RWPE1 (cell line): ENCODE results near the gene PLEKHA7.

ENCODE experiments used
- CTCF ChIA-PET: fragments of 350-600 bp; sonication (Branson Sonifier 250); formaldehyde crosslinking; extraction: SDS; loops from one replicate; lab custom pipeline; 2021; lab: Yijun Ruan, JAX
- POLR2A ChIA-PET: fragments of 400-600 bp; formaldehyde crosslinking; extraction: SDS; loops from one replicate; lab custom pipeline; 2020; ENCODE audit warnings: antibody characterized with exemption; ENCODE audit not compliant: low non-redundant PET; lab: Yijun Ruan, JAX
- DNase-seq: peaks from one replicate; pipeline ENCODE4 v3.0.0; 2012; ENCODE audit warnings: low spot score
- H3K27ac ChIP-seq: fragments of 450-650 bp; 2 replicates; pipeline ENCODE4 v1.5.1; 2017
- TF ChIP-seq, protein P1 (sequence below): fragments of 450-650 bp; conservative IDR thresholded peaks from 2 replicates; pipeline ENCODE4 v1.5.1; 2017; ENCODE audit warnings: low read depth, mild to moderate bottlenecking

The PLEKHA7 gene

GRCh38 chr11:16881074-16881709 is 133.0 kb downstream of the PLEKHA7 start:
- POLR2A ChIA-PET = no interaction called here
- CTCF ChIA-PET = interaction anchor here (0.5 to 2.9 kb wide), 8 partner anchors 37 to 902 kb away, joined by 3 to 27 read pairs (median 3); no protein-coding TSS in a partner anchor
- peak; percentile 67 for DNase-seq
- H3K27ac ChIP-seq = no peak overlapping the region
- TF ChIP-seq, protein P1, sequence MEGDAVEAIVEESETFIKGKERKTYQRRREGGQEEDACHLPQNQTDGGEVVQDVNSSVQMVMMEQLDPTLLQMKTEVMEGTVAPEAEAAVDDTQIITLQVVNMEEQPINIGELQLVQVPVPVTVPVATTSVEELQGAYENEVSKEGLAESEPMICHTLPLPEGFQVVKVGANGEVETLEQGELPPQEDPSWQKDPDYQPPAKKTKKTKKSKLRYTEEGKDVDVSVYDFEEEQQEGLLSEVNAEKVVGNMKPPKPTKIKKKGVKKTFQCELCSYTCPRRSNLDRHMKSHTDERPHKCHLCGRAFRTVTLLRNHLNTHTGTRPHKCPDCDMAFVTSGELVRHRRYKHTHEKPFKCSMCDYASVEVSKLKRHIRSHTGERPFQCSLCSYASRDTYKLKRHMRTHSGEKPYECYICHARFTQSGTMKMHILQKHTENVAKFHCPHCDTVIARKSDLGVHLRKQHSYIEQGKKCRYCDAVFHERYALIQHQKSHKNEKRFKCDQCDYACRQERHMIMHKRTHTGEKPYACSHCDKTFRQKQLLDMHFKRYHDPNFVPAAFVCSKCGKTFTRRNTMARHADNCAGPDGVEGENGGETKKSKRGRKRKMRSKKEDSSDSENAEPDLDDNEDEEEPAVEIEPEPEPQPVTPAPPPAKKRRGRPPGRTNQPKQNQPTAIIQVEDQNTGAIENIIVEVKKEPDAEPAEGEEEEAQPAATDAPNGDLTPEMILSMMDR = 0 out of 2 replicates have a peak, but pooled peaks have one; percentile 13

DNA sequence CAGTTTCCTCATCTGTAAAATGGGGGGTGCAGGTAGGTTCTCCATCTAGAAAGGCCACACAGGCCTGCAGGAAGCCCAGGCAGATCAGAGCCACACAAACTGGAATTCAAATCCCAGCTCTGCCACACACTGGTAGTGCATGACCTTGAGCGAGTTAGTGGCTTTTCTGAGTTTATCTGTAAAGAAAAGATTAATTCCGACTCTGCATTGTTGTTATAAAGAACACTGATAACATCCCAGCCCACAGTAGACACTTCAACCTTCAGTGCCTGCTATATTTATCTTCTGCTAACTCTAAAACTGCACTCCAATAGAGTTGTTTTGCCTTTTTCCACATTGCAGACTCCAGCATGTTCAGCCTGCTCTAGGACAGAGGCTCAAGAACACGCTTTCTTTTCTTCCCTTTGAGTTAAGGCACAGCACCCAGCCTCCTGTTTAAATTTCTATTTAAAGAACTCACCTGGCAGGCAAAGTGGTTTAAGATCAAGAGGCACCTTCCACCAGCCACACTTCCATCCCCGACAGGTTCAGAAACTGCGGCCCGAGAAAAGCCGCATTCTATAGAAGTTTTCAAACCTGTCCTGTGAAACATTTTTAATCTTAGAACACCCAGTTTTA is 133.9 kb downstream of the PLEKHA7 start:
- POLR2A ChIA-PET = no interaction called here
- CTCF ChIA-PET = interaction anchor here (0.7 kb wide), 1 partner anchor 1341 kb away, joined by 3 read pairs; no protein-coding TSS in a partner anchor
- TF ChIP-seq, protein P1 = no peak
- no peak overlapping the region for H3K27ac ChIP-seq
- DNase-seq = no peak

DNA sequence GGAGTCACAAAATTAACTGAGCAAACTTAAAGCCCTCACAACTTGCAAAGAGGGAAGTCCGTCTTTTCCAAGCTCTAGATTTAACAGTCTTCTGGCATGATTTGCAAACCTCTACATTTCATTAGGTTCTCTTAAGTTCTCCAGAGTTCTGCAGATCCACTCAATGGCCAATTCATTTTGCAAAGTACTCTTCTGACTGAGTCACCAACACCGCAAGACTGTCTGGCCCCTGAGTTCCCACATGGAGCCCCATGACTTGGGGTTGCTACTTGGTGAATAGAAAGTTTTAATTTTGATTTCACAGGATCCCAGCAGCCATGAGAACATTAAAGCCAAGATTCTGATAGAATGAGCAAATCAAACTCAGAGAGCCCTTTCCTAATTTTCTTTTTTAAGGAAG is 134.5 kb downstream of the PLEKHA7 start:
- POLR2A ChIA-PET = no interaction called here
- CTCF ChIA-PET = interaction anchor here (0.7 kb wide), 1 partner anchor 1341 kb away, joined by 3 read pairs; no protein-coding TSS in a partner anchor
- no peak overlapping the region for H3K27ac ChIP-seq

DNA sequence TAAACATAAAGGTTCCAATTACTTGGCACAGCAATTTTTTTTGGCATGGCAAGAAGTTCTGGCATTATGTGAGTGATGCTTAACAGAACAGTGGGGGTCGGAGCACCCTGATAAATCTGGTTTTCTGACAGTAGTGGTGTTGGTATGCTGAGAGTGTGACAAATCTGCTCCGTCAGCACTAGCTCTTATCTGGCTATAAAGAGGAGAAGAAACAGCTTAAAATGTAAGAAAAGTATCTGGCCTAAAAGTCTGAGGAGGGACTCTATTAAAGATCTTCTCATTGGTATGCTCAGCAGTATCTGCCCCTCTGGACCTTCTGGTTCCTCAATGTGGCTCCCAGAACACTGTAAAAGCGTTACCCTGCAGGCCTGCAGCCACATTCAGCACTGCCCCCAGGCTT is 137.4 kb downstream of the PLEKHA7 start:
- ChIA-PET POLR2A (no interaction called here), CTCF (interaction anchor here (1.8 kb wide), 1 partner anchor 56 kb away, joined by 8 read pairs; no protein-coding TSS in a partner anchor)
- DNase-seq = no peak
- TF ChIP-seq, protein P1 = no peak
- H3K27ac ChIP-seq = no peak overlapping the region

More for the DNA sequence above, 134.5 kb downstream of the PLEKHA7 start:
- no peak for DNase-seq
- TF ChIP-seq, protein P1 = no peak

- no peak overlapping the region for H3K27ac ChIP-seq
- CTCF ChIA-PET = interaction anchor here (0.6 to 1.8 kb wide), 2 partner anchors 49 to 56 kb away, joined by 3 to 8 read pairs; no protein-coding TSS in a partner anchor
- POLR2A ChIA-PET = no interaction called here
- TF ChIP-seq, protein P1 = no peak
- DNase-seq = peak; percentile 56
Measured at GRCh38 chr11:16876053-16876752, 138.0 kb downstream of the PLEKHA7 start.
